Adipocyte (in vitro differentiated cells): ENCODE data around the gene CLEC3A.
"Not testable (repeated sequence)": the region's sequence is repeated elsewhere in the genome, so short reads cannot be mapped to it uniquely, and the experiment has no call there.

Experiments used
- DNase-seq: peaks from one replicate; pipeline ENCODE4 v3.0.0-alpha.2; 2015; ENCODE audit warnings: low read depth
- H3K27me3 ChIP-seq: replicated peaks from 2 replicates; pipeline ENCODE4 v1.7.0; 2013; ENCODE audit warnings: mild to moderate bottlenecking, low read length, moderate library complexity; ENCODE audit not compliant: control insufficient read depth, insufficient read depth
- H3K36me3 ChIP-seq: 2 replicates; pipeline ENCODE4 v1.7.0; 2013; ENCODE audit warnings: low read length, mild to moderate bottlenecking, moderate library complexity; ENCODE audit not compliant: control insufficient read depth, insufficient read depth, severe bottlenecking
- H3K4me1 ChIP-seq: 2 replicates; pipeline ENCODE4 v1.7.0; 2013; ENCODE audit warnings: mild to moderate bottlenecking, low read length, moderate library complexity; ENCODE audit not compliant: control insufficient read depth, insufficient read depth
- H3K4me3 ChIP-seq: 2 replicates; pipeline ENCODE4 v1.7.0; 2013; ENCODE audit warnings: mild to moderate bottlenecking, low read length, moderate library complexity
- H3K9ac ChIP-seq: 2 replicates; pipeline ENCODE4 v1.7.0; 2013; ENCODE audit warnings: mild to moderate bottlenecking, low read length, moderate library complexity
- H3K9me3 ChIP-seq: 2 replicates; pipeline ENCODE4 v1.7.0; 2013; ENCODE audit warnings: mild to moderate bottlenecking, low read length, moderate library complexity; ENCODE audit not compliant: control insufficient read depth

Gene CLEC3A, protein sequence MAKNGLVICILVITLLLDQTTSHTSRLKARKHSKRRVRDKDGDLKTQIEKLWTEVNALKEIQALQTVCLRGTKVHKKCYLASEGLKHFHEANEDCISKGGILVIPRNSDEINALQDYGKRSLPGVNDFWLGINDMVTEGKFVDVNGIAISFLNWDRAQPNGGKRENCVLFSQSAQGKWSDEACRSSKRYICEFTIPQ

GRCh38 chr16:78022347-78023060 is at the start of gene CLEC3A:
CLEC3A (plus strand) TSS chr16:78022548; CDS start chr16:78022627, 79 bp downstream.
- no peak within 1 kb of the TSS for H3K4me3 ChIP-seq
- H3K27me3 ChIP-seq = peaks cover 8% of the 10 kb centered on the region
- no peaks in the 10 kb centered on the region for H3K36me3 ChIP-seq
- H3K4me1 ChIP-seq = no peaks in the 10 kb centered on the region
- H3K9me3 ChIP-seq = no peaks in the 10 kb centered on the region
- DNase-seq = no peak
- no peak within 1 kb of the TSS for H3K9ac ChIP-seq

DNA sequence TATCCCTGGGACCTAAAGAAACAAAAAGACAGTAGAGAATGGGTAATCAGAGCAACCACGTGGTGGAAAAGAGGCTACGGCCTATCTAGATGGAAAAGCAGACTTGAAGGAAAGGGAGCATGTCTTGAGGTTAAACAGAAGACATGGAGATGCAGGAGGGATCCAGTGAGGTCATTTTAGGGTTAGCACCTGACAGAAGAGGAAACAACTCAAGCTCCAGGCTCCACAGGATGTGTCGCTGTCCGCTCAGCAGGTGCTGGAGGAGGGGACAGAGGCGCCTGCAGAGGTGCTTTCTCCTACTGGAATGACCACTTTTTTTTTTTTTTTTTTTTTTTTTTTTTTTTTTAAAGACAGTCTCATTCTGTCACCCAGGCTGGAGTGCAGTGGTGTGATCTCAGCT is 47.5 kb upstream of the CLEC3A start:
- Histone ChIP-seq H3K9ac (no peak overlapping the region), H3K4me1 (no peaks in the 10 kb centered on the region), H3K27me3 (peaks cover 15% of the 10 kb centered on the region), H3K4me3 (no peak overlapping the region), H3K9me3 (no peaks in the 10 kb centered on the region), H3K36me3 (no peaks in the 10 kb centered on the region)
- DNase-seq = no peak

DNA sequence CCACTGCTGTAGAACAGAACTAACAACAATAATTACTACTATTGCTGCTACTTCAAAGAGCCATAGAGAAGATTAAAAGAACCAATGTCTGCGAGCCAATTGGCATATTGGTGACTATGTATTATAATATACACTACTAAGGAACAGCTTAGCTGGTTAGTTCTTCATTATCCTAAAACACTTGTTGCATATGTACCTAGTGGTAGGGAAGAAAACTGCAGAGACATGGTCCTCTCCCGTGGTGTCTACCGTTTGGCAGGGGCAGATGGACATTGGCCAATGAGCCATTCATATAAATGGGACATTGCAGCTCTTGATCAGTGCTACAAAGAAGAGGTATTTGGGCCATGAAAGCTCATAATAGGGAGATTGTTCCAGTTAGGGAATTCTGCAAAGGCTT is 46.4 kb upstream of the CLEC3A start:
- Histone ChIP-seq H3K4me1 (no peaks in the 10 kb centered on the region), H3K4me3 (no peak overlapping the region), H3K9ac (no peak overlapping the region), H3K27me3 (peaks cover 15% of the 10 kb centered on the region), H3K9me3 (no peaks in the 10 kb centered on the region), H3K36me3 (no peaks in the 10 kb centered on the region)
- DNase-seq = no peak

DNA sequence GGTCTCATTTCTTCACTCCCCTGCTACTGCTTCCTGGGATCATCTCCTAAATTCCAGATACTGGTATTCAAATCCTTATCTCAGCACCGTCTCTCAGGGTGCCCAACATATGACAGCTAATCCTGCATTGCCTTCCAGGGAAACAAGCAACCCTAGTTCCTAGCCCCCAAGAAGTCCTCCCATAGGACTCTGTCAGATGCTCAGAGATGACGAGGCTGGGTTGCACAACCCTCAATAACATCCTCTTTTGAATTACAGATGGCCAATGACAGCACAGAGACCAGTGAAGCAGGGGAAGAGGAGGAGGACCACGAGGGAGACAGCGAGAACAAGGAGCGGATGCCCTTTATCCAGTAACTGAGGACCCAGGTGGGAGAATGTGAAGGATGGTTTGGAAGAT is 45.0 kb upstream of the CLEC3A start:
- H3K4me3 ChIP-seq = no peak overlapping the region

GRCh38 chr16:77985111-77985510 is 37.2 kb upstream of the CLEC3A start:
- Histone ChIP-seq H3K9ac (no peak overlapping the region), H3K4me3 (no peak overlapping the region), H3K4me1 (no peaks in the 10 kb centered on the region), H3K27me3 (peaks cover 4% of the 10 kb centered on the region), H3K9me3 (no peaks in the 10 kb centered on the region), H3K36me3 (no peaks in the 10 kb centered on the region)
- DNase-seq = no peak

More for the DNA sequence above, 45.0 kb upstream of the CLEC3A start:
- Histone ChIP-seq H3K27me3 (peaks cover 15% of the 10 kb centered on the region), H3K9ac (no peak overlapping the region), H3K36me3 (no peaks in the 10 kb centered on the region), H3K4me1 (no peaks in the 10 kb centered on the region), H3K9me3 (no peaks in the 10 kb centered on the region)
- no peak for DNase-seq

- Histone ChIP-seq H3K36me3 (no peaks in the 10 kb centered on the region), H3K27me3 (peaks cover 4% of the 10 kb centered on the region), H3K4me3 (no peak overlapping the region), H3K9ac (no peak overlapping the region), H3K9me3 (no peaks in the 10 kb centered on the region), H3K4me1 (no peaks in the 10 kb centered on the region)
- DNase-seq = no peak
Measured at GRCh38 chr16:77986011-77986740, 36.2 kb upstream of the CLEC3A start.

DNA sequence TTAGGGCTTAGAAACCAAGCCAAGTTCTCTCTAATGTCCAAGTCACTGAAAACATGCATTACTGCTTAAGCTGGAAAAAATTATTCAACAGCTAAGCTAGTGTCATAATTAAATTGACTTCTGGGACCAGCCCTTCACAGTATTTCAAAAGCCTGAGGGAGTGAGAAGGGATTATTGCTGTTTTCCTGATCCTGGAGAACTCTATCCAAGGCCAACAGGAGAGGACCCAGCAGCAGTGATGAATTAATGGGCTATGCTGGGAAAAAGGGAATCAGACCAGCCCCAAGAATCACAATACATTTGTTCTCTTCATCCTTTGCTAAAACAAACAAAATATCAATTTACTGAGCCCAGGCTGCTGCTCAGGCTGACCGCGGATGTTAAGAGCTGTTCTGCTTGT is 34.5 kb upstream of the CLEC3A start:
- Histone ChIP-seq H3K9me3 (no peaks in the 10 kb centered on the region), H3K27me3 (peaks cover 4% of the 10 kb centered on the region), H3K4me1 (peaks cover 1% of the 10 kb centered on the region), H3K9ac (no peak overlapping the region), H3K36me3 (no peaks in the 10 kb centered on the region), H3K4me3 (no peak overlapping the region)
- no peak for DNase-seq

GRCh38 chr16:77989846-77990245 is 32.5 kb upstream of the CLEC3A start:
- H3K4me3 ChIP-seq = no peak overlapping the region

DNA sequence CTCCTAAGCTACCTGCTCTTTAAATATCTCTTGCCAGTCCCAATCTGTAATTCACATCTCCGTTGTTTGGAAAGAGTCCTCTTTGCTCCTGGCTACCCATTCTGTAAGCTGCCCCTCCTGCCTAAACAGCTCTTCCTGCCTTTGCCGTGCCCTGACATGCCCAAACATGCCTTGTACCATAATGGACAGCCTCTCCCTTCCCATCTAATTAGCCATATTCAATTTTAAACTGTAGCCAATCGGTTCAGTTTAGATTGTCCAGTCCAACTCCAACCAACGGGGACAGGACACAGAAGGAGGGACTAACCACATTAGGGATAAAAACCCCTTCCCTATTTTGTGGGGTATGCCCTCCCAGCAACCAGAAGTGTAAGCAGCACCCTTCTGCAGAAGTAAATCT is 30.6 kb upstream of the CLEC3A start:
- peaks cover 10% of the 10 kb centered on the region for H3K9me3 ChIP-seq
- H3K27me3 ChIP-seq = peaks cover 4% of the 10 kb centered on the region
- peaks cover 11% of the 10 kb centered on the region for H3K4me1 ChIP-seq
- H3K4me3 ChIP-seq = no peak overlapping the region
- DNase-seq = no peak
- H3K36me3 ChIP-seq = no peaks in the 10 kb centered on the region
- H3K9ac ChIP-seq = no peak overlapping the region

More at GRCh38 chr16:77989846-77990245, 32.5 kb upstream of the CLEC3A start:
- no peak overlapping the region for H3K9ac ChIP-seq
- peaks cover 4% of the 10 kb centered on the region for H3K27me3 ChIP-seq
- peaks cover 11% of the 10 kb centered on the region for H3K4me1 ChIP-seq
- DNase-seq = no peak
- H3K9me3 ChIP-seq = no peaks in the 10 kb centered on the region
- H3K36me3 ChIP-seq = no peaks in the 10 kb centered on the region

DNA sequence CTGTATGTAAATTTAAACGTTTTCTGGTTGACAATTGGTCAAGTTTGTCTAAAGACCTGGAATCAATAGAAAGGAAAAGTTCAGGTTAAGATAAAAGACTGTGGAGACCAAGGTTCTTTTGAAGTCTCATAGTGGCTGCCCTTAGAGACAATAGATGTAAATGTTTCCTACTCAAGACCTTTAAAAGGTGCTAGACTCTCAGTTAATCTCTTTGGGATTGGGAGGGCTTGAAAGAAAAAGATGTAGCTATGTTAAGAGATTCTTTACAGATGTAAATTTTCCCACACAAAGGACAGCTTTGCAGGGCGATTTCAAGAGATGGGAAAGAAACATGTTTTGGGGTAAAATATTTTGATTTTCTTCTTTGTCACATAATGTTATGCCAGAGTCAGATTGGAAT is 30.0 kb upstream of the CLEC3A start:
- DNase-seq = not testable (repeated sequence)

More for the DNA sequence above, 30.0 kb upstream of the CLEC3A start:
- not testable (repeated sequence) for H3K4me3 ChIP-seq, H3K9ac ChIP-seq, H3K9me3 ChIP-seq, H3K36me3 ChIP-seq, H3K27me3 ChIP-seq
- H3K4me1 ChIP-seq = peaks cover 11% of the 10 kb centered on the region
